HEK293 (cell line): ENCODE measurements around the gene ZNF335.
"Not testable (repeated sequence)": the region's sequence is repeated elsewhere in the genome, so short reads cannot be mapped to it uniquely, and the experiment has no call there.

Experiments used
- CTCF ChIA-PET: fragments of 350-600 bp; formaldehyde crosslinking; extraction: SDS; loops from one replicate; lab custom pipeline; 2021; ENCODE audit warnings: antibody characterized with exemption; lab: Yijun Ruan, JAX
- POLR2A ChIA-PET: fragments of 300-600 bp; formaldehyde crosslinking; extraction: SDS; loops from one replicate; lab custom pipeline; 2020; ENCODE audit warnings: antibody characterized with exemption, inconsistent platforms; lab: Yijun Ruan, JAX
- H3K27ac ChIP-seq: fragments of 200-500 bp; sonication (Bioruptor generic); 2 replicates; pipeline ENCODE4 v1.5.1; 2014; ENCODE audit warnings: low read depth, low read length, control low read depth, inconsistent platforms; ENCODE audit errors: extremely low read depth
- H3K36me3 ChIP-seq, 2 experiments: fragments of 200-500 bp in 1 of 2; sonication (Bioruptor generic) in 1 of 2; 1 replicate in 1 of 2; 2 replicates in 1 of 2; pipeline ENCODE4 v1.5.1; 2014 to 2017; ENCODE audit warnings: inconsistent platforms in 2 of 2, low read length in 2 of 2; ENCODE audit not compliant: control insufficient read depth in 2 of 2, insufficient read depth in 1 of 2
- H3K4me1 ChIP-seq: fragments of 200-500 bp; sonication (Bioruptor generic); 2 replicates; pipeline ENCODE4 v1.5.1; 2014; ENCODE audit warnings: mild to moderate bottlenecking, low read length, inconsistent platforms; ENCODE audit not compliant: control insufficient read depth, insufficient read depth
- H3K4me3 ChIP-seq: 2 replicates; pipeline ENCODE4 v1.5.1; 2011; ENCODE audit warnings: low read depth, mild to moderate bottlenecking, control low read depth, low read length, moderate library complexity
- H3K9me3 ChIP-seq: fragments of 200-500 bp; sonication (Bioruptor generic); 2 replicates; pipeline ENCODE4 v1.5.1; 2014; ENCODE audit warnings: low read depth, low read length, inconsistent platforms; ENCODE audit not compliant: control insufficient read depth, insufficient read depth
- GLIS2 ChIP-seq: fragments of 450-650 bp; formaldehyde crosslinking; IDR thresholded peaks from 2 replicates; pipeline ENCODE4 v1.5.1; 2016; ENCODE audit warnings: missing biosample characterization, missing genetic modification characterization
- KLF16 ChIP-seq: fragments of 450-650 bp; formaldehyde crosslinking; IDR thresholded peaks from 2 replicates; pipeline ENCODE4 v1.5.1; 2017; ENCODE audit warnings: missing biosample characterization, missing genetic modification characterization
- PRDM1 ChIP-seq: fragments of 450-650 bp; formaldehyde crosslinking; IDR thresholded peaks from 2 replicates; pipeline ENCODE4; 2016; ENCODE audit warnings: missing biosample characterization, missing genetic modification characterization
- ZBTB1 ChIP-seq: fragments of 450-650 bp; formaldehyde crosslinking; IDR thresholded peaks from 2 replicates; pipeline ENCODE4 v1.5.1; 2016; ENCODE audit warnings: missing biosample characterization, missing genetic modification characterization
- ZBTB17 ChIP-seq: fragments of 450-650 bp; formaldehyde crosslinking; IDR thresholded peaks from 2 replicates; pipeline ENCODE4 v1.5.1; 2016; ENCODE audit warnings: missing biosample characterization, missing genetic modification characterization
- ZEB2 ChIP-seq: fragments of 450-650 bp; formaldehyde crosslinking; IDR thresholded peaks from 2 replicates; pipeline ENCODE4 v1.5.1; 2016; ENCODE audit warnings: missing biosample characterization, missing genetic modification characterization
- ZFHX2 ChIP-seq: fragments of 450-650 bp; formaldehyde crosslinking; conservative IDR thresholded peaks from 2 replicates; pipeline ENCODE4 v1.5.1; 2016; ENCODE audit warnings: missing biosample characterization, missing genetic modification characterization
- ZNF132 ChIP-seq: fragments of 450-650 bp; formaldehyde crosslinking; IDR thresholded peaks from 2 replicates; pipeline ENCODE4 v1.5.1; 2017; ENCODE audit warnings: missing biosample characterization, missing genetic modification characterization, borderline replicate concordance
- ZNF155 ChIP-seq: fragments of 450-650 bp; formaldehyde crosslinking; IDR thresholded peaks from 2 replicates; pipeline ENCODE4 v1.5.1; 2016; ENCODE audit warnings: missing biosample characterization, missing genetic modification characterization
- ZNF211 ChIP-seq: fragments of 450-650 bp; formaldehyde crosslinking; IDR thresholded peaks from 2 replicates; pipeline ENCODE4 v1.5.1; 2016; ENCODE audit warnings: low read depth, missing biosample characterization, missing genetic modification characterization
- ZNF335 ChIP-seq: fragments of 450-650 bp; formaldehyde crosslinking; conservative IDR thresholded peaks from 2 replicates; pipeline ENCODE4 v1.5.1; 2016; ENCODE audit warnings: missing biosample characterization, missing genetic modification characterization
- ZNF416 ChIP-seq: fragments of 450-650 bp; formaldehyde crosslinking; IDR thresholded peaks from 2 replicates; pipeline ENCODE4 v1.5.1; 2016; ENCODE audit warnings: missing biosample characterization, missing genetic modification characterization
- ZNF426 ChIP-seq: fragments of 450-650 bp; formaldehyde crosslinking; IDR thresholded peaks from 2 replicates; pipeline ENCODE4 v1.5.1; 2017; ENCODE audit warnings: missing biosample characterization, missing genetic modification characterization, mild to moderate bottlenecking, inconsistent platforms, moderate library complexity
- ZNF514 ChIP-seq: fragments of 450-650 bp; formaldehyde crosslinking; IDR thresholded peaks from 2 replicates; pipeline ENCODE4 v1.5.1; 2016; ENCODE audit warnings: missing biosample characterization, missing genetic modification characterization
- ZNF561 ChIP-seq: fragments of 450-650 bp; IDR thresholded peaks from 2 replicates; pipeline ENCODE4 v1.5.1; 2018; ENCODE audit warnings: missing biosample characterization, missing genetic modification characterization, borderline replicate concordance
- ZNF571 ChIP-seq: fragments of 450-650 bp; formaldehyde crosslinking; IDR thresholded peaks from 2 replicates; pipeline ENCODE4 v1.5.0; 2017; ENCODE audit warnings: missing biosample characterization, missing genetic modification characterization
- ZNF623 ChIP-seq: fragments of 450-650 bp; formaldehyde crosslinking; IDR thresholded peaks from 2 replicates; pipeline ENCODE4 v1.5.1; 2016; ENCODE audit warnings: missing biosample characterization, missing genetic modification characterization
- ZNF701 ChIP-seq: fragments of 450-650 bp; formaldehyde crosslinking; IDR thresholded peaks from 2 replicates; pipeline ENCODE4 v1.5.1; 2016; ENCODE audit warnings: missing biosample characterization, missing genetic modification characterization
- ZNF747 ChIP-seq: fragments of 450-650 bp; formaldehyde crosslinking; IDR thresholded peaks from 2 replicates; pipeline ENCODE4 v1.5.1; 2016; ENCODE audit warnings: missing biosample characterization, missing genetic modification characterization
- ZNF768 ChIP-seq: fragments of 450-650 bp; formaldehyde crosslinking; IDR thresholded peaks from 2 replicates; pipeline ENCODE4 v1.5.1; 2018; ENCODE audit warnings: missing biosample characterization, mild to moderate bottlenecking, missing genetic modification characterization
- ZNF785 ChIP-seq: fragments of 450-650 bp; formaldehyde crosslinking; IDR thresholded peaks from 2 replicates; pipeline ENCODE4 v1.5.1; 2016; ENCODE audit warnings: missing biosample characterization, missing genetic modification characterization
- TF ChIP-seq, protein P1 (sequence below): fragments of 450-650 bp; formaldehyde crosslinking; IDR thresholded peaks from 2 replicates; pipeline ENCODE4 v1.5.1; 2016; ENCODE audit warnings: missing biosample characterization, missing genetic modification characterization
- TF ChIP-seq, protein P2 (sequence below): fragments of 450-650 bp; formaldehyde crosslinking; IDR thresholded peaks from 2 replicates; pipeline ENCODE4 v1.5.1; 2016; ENCODE audit warnings: missing biosample characterization, missing genetic modification characterization, borderline replicate concordance
- TF ChIP-seq, protein P3 (sequence below): fragments of 450-650 bp; formaldehyde crosslinking; IDR thresholded peaks from 2 replicates; pipeline ENCODE4 v1.5.1; 2016; ENCODE audit warnings: missing biosample characterization, missing genetic modification characterization
- TF ChIP-seq, protein P4 (sequence below): fragments of 450-650 bp; formaldehyde crosslinking; IDR thresholded peaks from 2 replicates; pipeline ENCODE4 v1.5.1; 2016; ENCODE audit warnings: missing biosample characterization, missing genetic modification characterization

Gene ZNF335

DNA sequence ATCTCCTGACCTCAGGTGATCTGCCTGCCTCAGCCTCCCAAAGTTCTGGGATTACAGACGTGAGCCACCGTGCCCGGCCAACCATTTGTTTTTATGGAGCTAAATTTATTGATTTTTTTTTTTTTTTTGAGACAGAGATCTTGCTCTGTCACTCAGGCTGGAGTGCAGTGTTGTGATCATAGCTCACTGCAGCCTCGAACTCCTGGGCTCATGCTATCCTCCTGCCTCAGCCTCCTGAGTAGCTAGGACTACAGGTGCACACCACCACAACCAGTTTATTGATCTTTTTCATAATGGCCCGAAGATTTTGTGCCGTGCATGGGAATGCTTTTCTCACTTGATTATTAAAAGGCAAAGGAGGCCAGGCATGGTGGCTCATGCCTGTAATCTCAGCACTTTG, 16.8 kb upstream of the ZNF335 start:
- H3K27ac ChIP-seq, H3K4me3 ChIP-seq, H3K9me3 ChIP-seq, H3K4me1 ChIP-seq, POLR2A ChIA-PET, H3K36me3 ChIP-seq: not testable (repeated sequence)
- CTCF ChIA-PET = interaction anchor here (0.6 to 6.3 kb wide), 7 partner anchors 11 to 360 kb away, joined by 3 to 86 read pairs (median 4); partner anchors contain the start of gene ZNF335

DNA sequence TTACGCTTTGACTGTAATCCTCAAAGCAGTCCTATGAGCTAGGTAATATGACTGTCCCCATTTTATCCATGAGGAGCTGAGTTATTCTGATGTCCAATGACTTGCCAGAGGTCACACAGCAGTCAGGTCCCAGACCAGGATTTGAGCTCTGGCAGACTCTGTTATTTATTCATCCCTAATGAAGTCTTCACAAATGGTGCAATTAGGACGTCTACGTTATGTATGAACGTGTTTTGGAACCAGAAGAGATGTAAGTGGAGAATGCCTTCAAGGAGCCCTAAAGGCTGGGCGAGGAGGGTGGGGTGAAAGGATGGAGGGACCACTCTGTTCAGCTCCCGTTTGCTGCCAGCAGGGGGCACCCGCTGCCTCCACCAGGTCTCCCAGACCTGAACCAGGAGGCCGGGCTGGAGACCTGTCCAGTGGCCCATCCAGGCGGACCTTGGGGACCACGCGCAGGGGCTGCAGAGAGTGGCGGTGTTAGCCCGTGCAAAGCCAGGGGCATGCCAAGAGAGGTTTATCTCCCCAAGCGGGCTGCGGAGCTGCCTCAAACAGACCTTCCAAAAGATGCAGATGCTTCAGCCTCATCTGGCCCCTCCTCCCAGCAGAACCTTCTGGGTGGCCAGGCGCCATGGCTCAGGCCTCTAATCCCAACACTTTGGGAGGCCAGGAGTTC, 15.2 kb upstream of the ZNF335 start:
- Histone ChIP-seq H3K36me3 (no peaks in the 10 kb centered on the region), H3K4me1 (no peaks in the 10 kb centered on the region), H3K9me3 (no peaks in the 10 kb centered on the region), H3K4me3 (no peak overlapping the region), H3K27ac (no peak overlapping the region)
- CTCF ChIA-PET = interaction anchor here (0.6 to 6.3 kb wide), 33 partner anchors 8 to 1007 kb away, joined by 3 to 86 read pairs (median 4); no protein-coding TSS in a partner anchor
- POLR2A ChIA-PET = interaction anchor here (0.5 to 1.2 kb wide), 3 partner anchors 17 to 53 kb away, joined by 3 to 7 read pairs (median 4); partner anchors contain the start of gene PCIF1
- TF ChIP-seq ZNF211 (tag by site-specific recombination) = no peak
- no peak for TF ChIP-seq KLF16 (tag by site-specific recombination)
- TF ChIP-seq, protein P1, sequence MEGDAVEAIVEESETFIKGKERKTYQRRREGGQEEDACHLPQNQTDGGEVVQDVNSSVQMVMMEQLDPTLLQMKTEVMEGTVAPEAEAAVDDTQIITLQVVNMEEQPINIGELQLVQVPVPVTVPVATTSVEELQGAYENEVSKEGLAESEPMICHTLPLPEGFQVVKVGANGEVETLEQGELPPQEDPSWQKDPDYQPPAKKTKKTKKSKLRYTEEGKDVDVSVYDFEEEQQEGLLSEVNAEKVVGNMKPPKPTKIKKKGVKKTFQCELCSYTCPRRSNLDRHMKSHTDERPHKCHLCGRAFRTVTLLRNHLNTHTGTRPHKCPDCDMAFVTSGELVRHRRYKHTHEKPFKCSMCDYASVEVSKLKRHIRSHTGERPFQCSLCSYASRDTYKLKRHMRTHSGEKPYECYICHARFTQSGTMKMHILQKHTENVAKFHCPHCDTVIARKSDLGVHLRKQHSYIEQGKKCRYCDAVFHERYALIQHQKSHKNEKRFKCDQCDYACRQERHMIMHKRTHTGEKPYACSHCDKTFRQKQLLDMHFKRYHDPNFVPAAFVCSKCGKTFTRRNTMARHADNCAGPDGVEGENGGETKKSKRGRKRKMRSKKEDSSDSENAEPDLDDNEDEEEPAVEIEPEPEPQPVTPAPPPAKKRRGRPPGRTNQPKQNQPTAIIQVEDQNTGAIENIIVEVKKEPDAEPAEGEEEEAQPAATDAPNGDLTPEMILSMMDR (tag by site-specific recombination) = peak; percentile 76
- no peak for TF ChIP-seq ZNF785 (tag by site-specific recombination)
- TF ChIP-seq, protein P2, sequence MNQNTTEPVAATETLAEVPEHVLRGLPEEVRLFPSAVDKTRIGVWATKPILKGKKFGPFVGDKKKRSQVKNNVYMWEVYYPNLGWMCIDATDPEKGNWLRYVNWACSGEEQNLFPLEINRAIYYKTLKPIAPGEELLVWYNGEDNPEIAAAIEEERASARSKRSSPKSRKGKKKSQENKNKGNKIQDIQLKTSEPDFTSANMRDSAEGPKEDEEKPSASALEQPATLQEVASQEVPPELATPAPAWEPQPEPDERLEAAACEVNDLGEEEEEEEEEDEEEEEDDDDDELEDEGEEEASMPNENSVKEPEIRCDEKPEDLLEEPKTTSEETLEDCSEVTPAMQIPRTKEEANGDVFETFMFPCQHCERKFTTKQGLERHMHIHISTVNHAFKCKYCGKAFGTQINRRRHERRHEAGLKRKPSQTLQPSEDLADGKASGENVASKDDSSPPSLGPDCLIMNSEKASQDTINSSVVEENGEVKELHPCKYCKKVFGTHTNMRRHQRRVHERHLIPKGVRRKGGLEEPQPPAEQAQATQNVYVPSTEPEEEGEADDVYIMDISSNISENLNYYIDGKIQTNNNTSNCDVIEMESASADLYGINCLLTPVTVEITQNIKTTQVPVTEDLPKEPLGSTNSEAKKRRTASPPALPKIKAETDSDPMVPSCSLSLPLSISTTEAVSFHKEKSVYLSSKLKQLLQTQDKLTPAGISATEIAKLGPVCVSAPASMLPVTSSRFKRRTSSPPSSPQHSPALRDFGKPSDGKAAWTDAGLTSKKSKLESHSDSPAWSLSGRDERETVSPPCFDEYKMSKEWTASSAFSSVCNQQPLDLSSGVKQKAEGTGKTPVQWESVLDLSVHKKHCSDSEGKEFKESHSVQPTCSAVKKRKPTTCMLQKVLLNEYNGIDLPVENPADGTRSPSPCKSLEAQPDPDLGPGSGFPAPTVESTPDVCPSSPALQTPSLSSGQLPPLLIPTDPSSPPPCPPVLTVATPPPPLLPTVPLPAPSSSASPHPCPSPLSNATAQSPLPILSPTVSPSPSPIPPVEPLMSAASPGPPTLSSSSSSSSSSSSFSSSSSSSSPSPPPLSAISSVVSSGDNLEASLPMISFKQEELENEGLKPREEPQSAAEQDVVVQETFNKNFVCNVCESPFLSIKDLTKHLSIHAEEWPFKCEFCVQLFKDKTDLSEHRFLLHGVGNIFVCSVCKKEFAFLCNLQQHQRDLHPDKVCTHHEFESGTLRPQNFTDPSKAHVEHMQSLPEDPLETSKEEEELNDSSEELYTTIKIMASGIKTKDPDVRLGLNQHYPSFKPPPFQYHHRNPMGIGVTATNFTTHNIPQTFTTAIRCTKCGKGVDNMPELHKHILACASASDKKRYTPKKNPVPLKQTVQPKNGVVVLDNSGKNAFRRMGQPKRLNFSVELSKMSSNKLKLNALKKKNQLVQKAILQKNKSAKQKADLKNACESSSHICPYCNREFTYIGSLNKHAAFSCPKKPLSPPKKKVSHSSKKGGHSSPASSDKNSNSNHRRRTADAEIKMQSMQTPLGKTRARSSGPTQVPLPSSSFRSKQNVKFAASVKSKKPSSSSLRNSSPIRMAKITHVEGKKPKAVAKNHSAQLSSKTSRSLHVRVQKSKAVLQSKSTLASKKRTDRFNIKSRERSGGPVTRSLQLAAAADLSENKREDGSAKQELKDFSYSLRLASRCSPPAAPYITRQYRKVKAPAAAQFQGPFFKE = no peak
- TF ChIP-seq ZNF132 (tag by site-specific recombination) = no peak
- 0 out of 2 replicates have a peak, but pooled peaks have one; percentile 34 for TF ChIP-seq ZBTB17 (tag by site-specific recombination)
- no peak for TF ChIP-seq ZFHX2 (tag by site-specific recombination)
- TF ChIP-seq, protein P3, sequence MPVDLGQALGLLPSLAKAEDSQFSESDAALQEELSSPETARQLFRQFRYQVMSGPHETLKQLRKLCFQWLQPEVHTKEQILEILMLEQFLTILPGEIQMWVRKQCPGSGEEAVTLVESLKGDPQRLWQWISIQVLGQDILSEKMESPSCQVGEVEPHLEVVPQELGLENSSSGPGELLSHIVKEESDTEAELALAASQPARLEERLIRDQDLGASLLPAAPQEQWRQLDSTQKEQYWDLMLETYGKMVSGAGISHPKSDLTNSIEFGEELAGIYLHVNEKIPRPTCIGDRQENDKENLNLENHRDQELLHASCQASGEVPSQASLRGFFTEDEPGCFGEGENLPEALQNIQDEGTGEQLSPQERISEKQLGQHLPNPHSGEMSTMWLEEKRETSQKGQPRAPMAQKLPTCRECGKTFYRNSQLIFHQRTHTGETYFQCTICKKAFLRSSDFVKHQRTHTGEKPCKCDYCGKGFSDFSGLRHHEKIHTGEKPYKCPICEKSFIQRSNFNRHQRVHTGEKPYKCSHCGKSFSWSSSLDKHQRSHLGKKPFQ = no peak
- no peak for TF ChIP-seq ZNF623 (tag by site-specific recombination)
- no peak for TF ChIP-seq ZNF768 (tag by site-specific recombination)
- peak; percentile 50 for TF ChIP-seq GLIS2 (tag by site-specific recombination)
- no peak for TF ChIP-seq ZNF701 (tag by site-specific recombination)
- no peak for TF ChIP-seq ZNF155 (tag by site-specific recombination)
- no peak for TF ChIP-seq ZNF561 (tag by site-specific recombination)
- TF ChIP-seq ZNF335 (tag by site-specific recombination) = no peak
- no peak for TF ChIP-seq ZNF416 (tag by site-specific recombination)
- TF ChIP-seq ZNF747 (tag by site-specific recombination) = no peak
- TF ChIP-seq, protein P4, sequence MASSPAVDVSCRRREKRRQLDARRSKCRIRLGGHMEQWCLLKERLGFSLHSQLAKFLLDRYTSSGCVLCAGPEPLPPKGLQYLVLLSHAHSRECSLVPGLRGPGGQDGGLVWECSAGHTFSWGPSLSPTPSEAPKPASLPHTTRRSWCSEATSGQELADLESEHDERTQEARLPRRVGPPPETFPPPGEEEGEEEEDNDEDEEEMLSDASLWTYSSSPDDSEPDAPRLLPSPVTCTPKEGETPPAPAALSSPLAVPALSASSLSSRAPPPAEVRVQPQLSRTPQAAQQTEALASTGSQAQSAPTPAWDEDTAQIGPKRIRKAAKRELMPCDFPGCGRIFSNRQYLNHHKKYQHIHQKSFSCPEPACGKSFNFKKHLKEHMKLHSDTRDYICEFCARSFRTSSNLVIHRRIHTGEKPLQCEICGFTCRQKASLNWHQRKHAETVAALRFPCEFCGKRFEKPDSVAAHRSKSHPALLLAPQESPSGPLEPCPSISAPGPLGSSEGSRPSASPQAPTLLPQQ = no peak
- no peak for TF ChIP-seq ZBTB1
- TF ChIP-seq ZNF514 (tag by site-specific recombination) = no peak
- TF ChIP-seq PRDM1 (tag by site-specific recombination) = no peak
- no peak for TF ChIP-seq ZNF571 (tag by site-specific recombination)
- peak; percentile 33; the same call in 1 of the 2 replicates for TF ChIP-seq ZEB2 (tag by site-specific recombination)
- TF ChIP-seq ZNF426 (tag by site-specific recombination) = no peak
